ENCODE data around the gene RNF19B.

The RNF19B gene

GRCh38 chr1:32898056-32898455 lies 66.6 kb downstream of the RNF19B start:
- no peak overlapping the region for H3K4me3 ChIP-seq (ENCODE audit: low read depth, low read length)
- DNase-seq (ENCODE audit: low read depth): no peak
- TF ChIP-seq, protein P1, sequence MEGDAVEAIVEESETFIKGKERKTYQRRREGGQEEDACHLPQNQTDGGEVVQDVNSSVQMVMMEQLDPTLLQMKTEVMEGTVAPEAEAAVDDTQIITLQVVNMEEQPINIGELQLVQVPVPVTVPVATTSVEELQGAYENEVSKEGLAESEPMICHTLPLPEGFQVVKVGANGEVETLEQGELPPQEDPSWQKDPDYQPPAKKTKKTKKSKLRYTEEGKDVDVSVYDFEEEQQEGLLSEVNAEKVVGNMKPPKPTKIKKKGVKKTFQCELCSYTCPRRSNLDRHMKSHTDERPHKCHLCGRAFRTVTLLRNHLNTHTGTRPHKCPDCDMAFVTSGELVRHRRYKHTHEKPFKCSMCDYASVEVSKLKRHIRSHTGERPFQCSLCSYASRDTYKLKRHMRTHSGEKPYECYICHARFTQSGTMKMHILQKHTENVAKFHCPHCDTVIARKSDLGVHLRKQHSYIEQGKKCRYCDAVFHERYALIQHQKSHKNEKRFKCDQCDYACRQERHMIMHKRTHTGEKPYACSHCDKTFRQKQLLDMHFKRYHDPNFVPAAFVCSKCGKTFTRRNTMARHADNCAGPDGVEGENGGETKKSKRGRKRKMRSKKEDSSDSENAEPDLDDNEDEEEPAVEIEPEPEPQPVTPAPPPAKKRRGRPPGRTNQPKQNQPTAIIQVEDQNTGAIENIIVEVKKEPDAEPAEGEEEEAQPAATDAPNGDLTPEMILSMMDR (IDR thresholded peaks at IDR 0.05; ENCODE audit: control insufficient read depth, extremely low read depth, insufficient read depth): no peak

DNA sequence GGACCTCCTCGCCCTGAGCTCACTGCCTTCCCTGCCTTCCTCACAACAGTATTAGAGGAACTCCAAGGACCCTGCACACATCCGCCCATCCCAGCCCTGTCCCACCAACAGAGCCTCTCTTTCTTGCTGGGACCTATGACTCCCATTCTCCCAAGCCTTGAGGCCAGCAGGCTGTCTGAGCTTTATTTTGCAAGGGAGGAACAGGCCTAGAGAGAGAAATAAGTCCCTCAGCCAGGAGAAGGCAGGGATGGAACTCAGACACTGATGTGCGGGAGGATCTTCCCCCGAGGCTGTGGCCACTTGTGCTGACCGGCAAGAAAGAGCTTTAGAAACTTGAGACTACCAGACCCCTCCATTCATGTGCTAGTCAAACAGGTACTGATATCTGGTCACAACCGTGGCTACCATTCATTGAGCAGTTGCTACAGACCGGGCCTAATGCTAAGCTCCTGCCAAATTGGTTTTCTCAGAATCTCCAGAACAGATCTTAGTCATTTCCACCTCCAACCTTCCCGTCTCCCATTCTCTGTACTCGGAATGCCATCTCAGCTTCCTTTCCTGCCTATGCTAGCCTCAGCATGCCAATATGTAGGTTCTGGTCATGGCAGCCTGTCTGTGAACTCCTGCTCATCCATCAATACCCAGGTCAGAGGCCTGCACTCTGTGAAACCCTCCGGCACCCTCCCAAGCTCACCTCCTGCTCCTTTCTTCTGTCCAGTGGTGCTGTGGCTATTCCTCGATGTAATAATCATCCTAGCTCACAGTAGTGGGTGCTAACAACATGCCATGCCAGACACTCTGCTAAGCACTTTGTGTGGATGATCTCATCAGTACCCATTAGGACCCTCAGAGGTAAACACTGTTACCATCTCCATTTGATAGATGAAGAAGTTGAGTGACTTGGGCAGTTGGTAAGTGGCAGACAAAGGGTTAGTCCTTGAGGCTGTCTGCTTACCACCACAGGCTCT lies 67.2 kb downstream of the RNF19B start:
- no peak overlapping the region for H3K4me3 ChIP-seq (ENCODE audit: low read depth, low read length)
- DNase-seq (ENCODE audit: low read depth): no peak
- TF ChIP-seq, protein P1 (IDR thresholded peaks at IDR 0.05; ENCODE audit: control insufficient read depth, extremely low read depth, insufficient read depth): no peak

- TF ChIP-seq, protein P1 (IDR thresholded peaks at IDR 0.05; ENCODE audit: control insufficient read depth, extremely low read depth, insufficient read depth): no peak
- DNase-seq (ENCODE audit: low read depth): no peak
- H3K4me3 ChIP-seq (ENCODE audit: low read depth, low read length): no peak overlapping the region
Measured at GRCh38 chr1:32896451-32896850, 68.2 kb downstream of the RNF19B start.

DNA sequence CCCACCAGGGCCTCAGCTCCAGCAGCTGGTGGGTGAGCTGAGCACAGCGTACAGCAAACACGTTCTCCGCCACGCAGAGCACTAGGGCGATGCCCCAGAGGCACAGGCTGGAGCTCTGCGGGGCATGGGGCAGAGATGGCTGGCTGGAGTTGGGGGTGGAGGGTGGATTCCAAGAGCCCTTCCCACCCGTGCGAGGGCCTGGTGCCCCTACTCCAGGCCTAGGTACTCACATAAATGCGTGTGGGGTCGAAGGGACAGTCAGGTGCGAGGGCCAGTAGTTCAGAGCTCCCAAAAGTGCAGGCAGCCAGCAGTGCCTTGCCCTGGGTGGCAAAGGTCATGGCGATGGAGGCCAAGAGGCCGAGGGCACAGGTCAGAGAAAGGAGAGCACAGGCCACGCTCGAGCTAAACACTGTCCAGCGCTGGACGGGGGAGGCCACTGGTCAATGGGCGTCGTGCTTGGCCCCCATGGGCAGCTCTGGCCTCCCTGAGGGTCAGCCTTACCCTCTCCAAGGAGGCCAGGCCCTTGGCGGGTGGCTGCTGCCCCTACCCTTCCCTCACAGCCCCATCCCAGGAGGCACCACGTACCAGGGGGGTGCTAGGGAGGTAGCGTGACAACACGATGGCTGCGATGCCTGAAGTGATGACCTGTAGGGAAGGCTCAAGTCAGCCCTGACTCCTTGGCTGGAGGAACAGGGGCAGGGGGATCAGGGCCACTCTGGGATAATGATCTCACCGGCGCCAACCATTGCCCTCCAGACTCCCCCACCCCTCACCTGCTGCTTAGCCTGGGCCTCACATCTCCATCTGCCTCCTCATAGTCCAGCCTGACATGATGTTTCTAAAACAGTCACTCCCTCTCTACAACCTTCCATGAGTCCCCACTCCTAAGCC lies 69.0 kb downstream of the RNF19B start:
- TF ChIP-seq, protein P1 (IDR thresholded peaks at IDR 0.05; ENCODE audit: control insufficient read depth, extremely low read depth, insufficient read depth): no peak
- DNase-seq (ENCODE audit: low read depth): no peak

DNA sequence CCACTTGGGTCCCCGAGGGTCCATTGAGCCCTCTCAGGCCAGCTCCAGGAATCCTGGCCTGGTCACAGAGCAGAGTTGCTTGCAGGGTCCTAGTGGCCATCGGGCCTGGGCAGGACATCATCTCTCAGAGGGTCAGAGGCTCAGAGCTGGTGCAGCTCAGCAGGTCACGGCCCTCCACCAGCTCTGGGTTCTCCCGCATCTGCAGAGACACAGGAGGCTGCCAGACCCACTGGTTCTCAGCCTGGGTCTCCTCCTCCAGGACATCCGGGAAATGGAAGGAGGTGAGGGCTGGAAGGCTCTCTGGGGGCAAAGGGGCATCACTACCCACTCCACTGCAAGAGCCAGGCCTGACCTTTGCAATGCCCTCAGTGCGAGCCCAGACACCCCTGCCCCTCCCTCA lies 69.9 kb downstream of the RNF19B start:
- no peak overlapping the region for H3K4me3 ChIP-seq (ENCODE audit: low read depth, low read length)
- TF ChIP-seq, protein P1 (IDR thresholded peaks at IDR 0.05; ENCODE audit: control insufficient read depth, extremely low read depth, insufficient read depth): no peak
- no peak for DNase-seq (ENCODE audit: low read depth)

More for the DNA sequence above, 69.0 kb downstream of the RNF19B start:
- H3K4me3 ChIP-seq (ENCODE audit: low read depth, low read length): no peak overlapping the region

- TF ChIP-seq, protein P1 (IDR thresholded peaks at IDR 0.05; ENCODE audit: control insufficient read depth, extremely low read depth, insufficient read depth): no peak
- no peak for DNase-seq (ENCODE audit: low read depth)
- no peak overlapping the region for H3K4me3 ChIP-seq (ENCODE audit: low read depth, low read length)
Measured at GRCh38 chr1:32894019-32894600, 70.5 kb downstream of the RNF19B start.
